B cell (primary cell): ENCODE results near the gene ZNF638. TPM values are rescaled to one million over a fixed set of nuclear protein-coding genes. Genes with fewer than 3 reads are reported as not detected.

Source experiments
- ATAC-seq: fragments of 200-7000 bp; cut with Tn5 transposase; one replicate; pipeline ENCODE4 v1.10.0; 2021; ENCODE audit warnings: low read depth, mild to moderate bottlenecking, moderate number of reproducible peaks, moderate library complexity
- CTCF ChIA-PET: fragments of 350-600 bp; sonication (Branson Sonifier 250); formaldehyde crosslinking; loops from one replicate; lab custom pipeline; 2021; ENCODE audit warnings: antibody characterized with exemption, inconsistent platforms; lab: Charles Lee
- POLR2A ChIA-PET: fragments of 350-600 bp; sonication (Branson Sonifier 250); formaldehyde crosslinking; loops from one replicate; lab custom pipeline; 2021; ENCODE audit warnings: antibody characterized with exemption; lab: Charles Lee
- DNase-seq: peaks from one replicate; pipeline ENCODE4 v3.0.0; 2013
- H2AFZ ChIP-seq: 2 replicates; pipeline ENCODE4 v1.6.1; 2012; ENCODE audit warnings: mild to moderate bottlenecking, low read depth, low read length; ENCODE audit not compliant: insufficient read depth, poor library complexity, severe bottlenecking
- H3K27ac ChIP-seq, 2 donors: 1 replicate in 1 of 2; 2 replicates in 1 of 2; pipeline ENCODE4 v1.5.1; 2012 to 2013; ENCODE audit warnings: low read length in 2 of 2, mild to moderate bottlenecking in 2 of 2, moderate library complexity in 1 of 2
- H3K27me3 ChIP-seq, 4 experiments: fragments of 200-600 bp in 1 of 4; sonication (generic) in 1 of 4; replicated peaks in 1 of 4; 1 replicate in 2 of 4; 2 replicates in 2 of 4; pipeline versions ENCODE4 v1.6.1 to v1.7.0; 2013 to 2016; ENCODE audit warnings: low read length in 3 of 4, mild to moderate bottlenecking in 2 of 4, mixed read lengths in 1 of 4, moderate library complexity in 1 of 4; ENCODE audit not compliant: insufficient read depth in 4 of 4, control insufficient read depth in 3 of 4; ENCODE audit errors: control extremely low read depth in 1 of 4
- H3K36me3 ChIP-seq, 2 experiments: replicated peaks in 1 of 2; 1 replicate in 1 of 2; 2 replicates in 1 of 2; pipeline versions ENCODE4 v1.6.1 to v1.7.1; 2013; ENCODE audit warnings: low read length in 1 of 2; ENCODE audit not compliant: insufficient read depth in 2 of 2, control insufficient read depth in 1 of 2; ENCODE audit errors: control extremely low read depth in 1 of 2, extremely low read depth in 1 of 2
- H3K4me1 ChIP-seq, 2 donors: fragments of 200-600 bp in 1 of 2; sonication (generic) in 1 of 2; 1 replicate in 1 of 2; 2 replicates in 1 of 2; pipeline versions ENCODE4 v1.5.1 to v1.6.1; 2013 to 2017; ENCODE audit warnings: low read length in 2 of 2; ENCODE audit not compliant: control insufficient read depth in 2 of 2, insufficient read depth in 2 of 2
- H3K4me2 ChIP-seq: replicated peaks from 2 replicates; pipeline ENCODE3; 2012; ENCODE audit warnings: mild to moderate bottlenecking, low read depth, low read length; ENCODE audit not compliant: poor library complexity, severe bottlenecking
- H3K4me3 ChIP-seq, 5 experiments: fragments of 200-600 bp in 1 of 5; sonication (generic) in 1 of 5; 1 replicate in 3 of 5; 2 replicates in 2 of 5; pipeline versions ENCODE4 v1.5.1 to v1.7.0; 2011 to 2016; ENCODE audit warnings: low read length in 4 of 5, mild to moderate bottlenecking in 4 of 5, low read depth in 2 of 5, control low read depth in 1 of 5, moderate library complexity in 1 of 5; ENCODE audit not compliant: insufficient read depth in 1 of 5; ENCODE audit errors: control extremely low read depth in 1 of 5, extremely low read depth in 1 of 5
- H3K79me2 ChIP-seq: fragments of 200-600 bp; sonication (generic); one replicate; pipeline ENCODE4 v1.6.0; 2016; ENCODE audit warnings: low read length; ENCODE audit not compliant: control insufficient read depth, insufficient read depth
- H3K9ac ChIP-seq: fragments of 200-600 bp; sonication (generic); 2 replicates; pipeline ENCODE4 v1.6.1; 2017; ENCODE audit warnings: mild to moderate bottlenecking, low read length, moderate library complexity
- H3K9me3 ChIP-seq, 3 donors: one replicate each; pipeline versions ENCODE4 v1.6.1 to v1.7.1; 2013; ENCODE audit warnings: low read length in 2 of 3; ENCODE audit not compliant: control insufficient read depth in 2 of 3, insufficient read depth in 1 of 3; ENCODE audit errors: control extremely low read depth in 1 of 3
- H4K20me1 ChIP-seq: 2 replicates; pipeline ENCODE4 v1.6.0; 2012; ENCODE audit warnings: mild to moderate bottlenecking, low read length; ENCODE audit not compliant: insufficient read depth, control insufficient read depth, poor library complexity, severe bottlenecking
- H3K27ac Mint-ChIP-seq: one replicate; pipeline ENCODE4 v1.8.0; 2021; ENCODE audit warnings: mixed read lengths
- H3K27me3 Mint-ChIP-seq: one replicate; pipeline ENCODE4 v1.8.0; 2021; ENCODE audit warnings: mixed read lengths
- H3K4me1 Mint-ChIP-seq: one replicate; pipeline ENCODE4 v1.8.0; 2021; ENCODE audit warnings: mixed read lengths
- H3K4me3 Mint-ChIP-seq: one replicate; pipeline ENCODE4 v1.8.0; 2021; ENCODE audit warnings: mixed read lengths
- H3K9me3 Mint-ChIP-seq: one replicate; pipeline ENCODE4 v1.8.0; 2022; ENCODE audit warnings: mixed read lengths; ENCODE audit not compliant: insufficient read depth
- CTCF ChIP-seq: fragments of 200-600 bp; IDR thresholded peaks from one replicate; pipeline ENCODE4 v1.8.0; 2022; ENCODE audit warnings: antibody characterized with exemption, mild to moderate bottlenecking
- EZH2 ChIP-seq: IDR thresholded peaks from 2 replicates; pipeline ENCODE4 v1.6.1; 2012; ENCODE audit warnings: borderline replicate concordance, low read depth, mild to moderate bottlenecking, moderate library complexity, low read length; ENCODE audit not compliant: insufficient read depth, poor library complexity, severe bottlenecking
- WGBS: methylation state at CpG from one replicate; pipeline ENCODE4 v1.1.5; 2013; ENCODE audit warnings: missing lambda C conversion rate; ENCODE audit not compliant: insufficient coverage; 5-methylcytosine and 5-hydroxymethylcytosine counted together
- intact Hi-C: fragments of 100-400 bp; cut with micrococcal nuclease; formaldehyde crosslinking; loops from one replicate; pipeline ENCODE4 v1.10.0; 2022
- polyA plus RNA-seq: library from polyadenylated mRNA; depleted of rRNA; stranded (reverse); fragments of >200 nt; gene quantifications from 2 replicates; pipeline ENCODE4 v1.2.3, GENCODE V29; 2012
- total RNA-seq, 2 donors: library from RNA; stranded (reverse); fragments of 120-200 nt in 1 of 2; gene quantifications; 1 replicate in 1 of 2; 2 replicates in 1 of 2; pipeline versions ENCODE4 v1.2.3 to v1.2.4, GENCODE V29; 2013 to 2022

ZNF638 gene
- total and polyA plus RNA-seq, 2 donors (not counting 1 experiment from before 2014, with no cell fraction given) = 60.1 to 221 TPM

- Mint-ChIP-seq H3K4me1 (no peaks in the 10 kb centered on the region), H3K27me3 (peaks cover 22% of the 10 kb centered on the region), H3K9me3 (no peaks in the 10 kb centered on the region), H3K27ac (no peak overlapping the region), H3K4me3 (no peak overlapping the region)
- DNase-seq = no peak
- intact Hi-C loops = no loop called here
- H3K4me2 ChIP-seq = no peak overlapping the region
- H3K79me2 ChIP-seq = no peaks in the 10 kb centered on the region
- no peak overlapping the region for H3K27ac ChIP-seq
- H3K36me3 ChIP-seq = no peaks in the 10 kb centered on the region
- H4K20me1 ChIP-seq = no peaks in the 10 kb centered on the region
- ChIA-PET POLR2A (no interaction called here), CTCF (interaction anchor here (0.6 to 1.1 kb wide), 4 partner anchors 59 to 162 kb away, joined by 3 to 4 read pairs (median 4); no protein-coding TSS in a partner anchor)
- TF ChIP-seq EZH2 = no peak
- no peak for TF ChIP-seq CTCF
- H3K4me3 ChIP-seq = no peak overlapping the region
- H3K27me3 ChIP-seq = peaks cover 0 to 5% (median 3%) of the 10 kb centered on the region in 4 experiments
- no peak overlapping the region for H2AFZ ChIP-seq
- no peak overlapping the region for H3K9ac ChIP-seq
- no peaks in the 10 kb centered on the region for H3K9me3 ChIP-seq
- no peaks in the 10 kb centered on the region for H3K4me1 ChIP-seq
- 100% methylated on average over 2 of the region's 5 CpGs for WGBS
- ATAC-seq = no peak
Observed at GRCh38 chr2:71283131-71283530, 48.5 kb upstream of the ZNF638 start.

- Histone ChIP-seq H4K20me1 (no peaks in the 10 kb centered on the region), H3K79me2 (no peaks in the 10 kb centered on the region), H3K9me3 (no peaks in the 10 kb centered on the region), H3K27ac (no peak overlapping the region), H3K4me1 (no peaks in the 10 kb centered on the region), H3K4me3 (no peak overlapping the region), H3K4me2 (no peak overlapping the region), H3K9ac (no peak overlapping the region), H3K36me3 (no peaks in the 10 kb centered on the region), H2AFZ (no peak overlapping the region), H3K27me3 (peaks cover 0 to 4% (median 2%) of the 10 kb centered on the region in 4 experiments)
- DNase-seq (no peak), ATAC-seq (no peak)
- H3K27me3 Mint-ChIP-seq = peaks cover 16% of the 10 kb centered on the region
- WGBS = no CpG with 5 or more reads among the region's 2 CpGs
- no peak overlapping the region for H3K27ac Mint-ChIP-seq
- H3K4me3 Mint-ChIP-seq = no peak overlapping the region
- H3K9me3 Mint-ChIP-seq = no peaks in the 10 kb centered on the region
- intact Hi-C loops = no loop called here
- H3K4me1 Mint-ChIP-seq = no peaks in the 10 kb centered on the region
- ChIA-PET CTCF (no interaction called here), POLR2A (no interaction called here)
- TF ChIP-seq EZH2 (no peak), CTCF (no peak)
Observed at GRCh38 chr2:71285706-71286105, 45.9 kb upstream of the ZNF638 start.
